KBM-7 (cell line): ENCODE data around the gene LIMK1.
"Not testable (repeated sequence)": the region's sequence is repeated elsewhere in the genome, so short reads cannot be mapped to it uniquely, and the experiment has no call there.

Source experiments
- DNase-seq: peaks from one replicate; pipeline ENCODE4 v3.0.0-alpha.2; 2015
- in situ Hi-C: fragments of 300-500 bp; cut with MboI; formaldehyde crosslinking; loops from 2 replicates; pipeline ENCODE4 v1.14.3; 2020; ENCODE audit warnings: low sequenced_read_pairs, low pct_unique_long_range_greater_than_20kb, mixed read lengths

Gene LIMK1

GRCh38 chr7:74101061-74101681 is 17.6 kb downstream of the LIMK1 start:
- in situ Hi-C loops, result no loop called here
- DNase-seq, result no peak

GRCh38 chr7:74103219-74103772 is 19.7 kb downstream of the LIMK1 start:
- in situ Hi-C loops, result no loop called here
- no peak for DNase-seq

GRCh38 chr7:74104702-74105101 is 21.1 kb downstream of the LIMK1 start:
- no peak for DNase-seq

GRCh38 chr7:74105992-74106391 is 22.4 kb downstream of the LIMK1 start:
- in situ Hi-C loops, result no loop called here
- no peak for DNase-seq

More at GRCh38 chr7:74104702-74105101, 21.1 kb downstream of the LIMK1 start:
- in situ Hi-C loops, result no loop called here

GRCh38 chr7:74106846-74107245 is 23.2 kb downstream of the LIMK1 start:
- in situ Hi-C loops, result no loop called here
- DNase-seq, result no peak

- in situ Hi-C loops, result no loop called here
- no peak for DNase-seq
These were observed 31.7 kb downstream of the LIMK1 start for GRCh38 chr7:74115326-74115725.

- no peak for DNase-seq
- in situ Hi-C loops, result no loop called here
These were observed 32.8 kb downstream of the LIMK1 start for GRCh38 chr7:74116356-74116755.

- in situ Hi-C loops, result no loop called here
These were observed 36.2 kb downstream of the LIMK1 start for GRCh38 chr7:74119831-74120230.

GRCh38 chr7:74121401-74122249 is 38.0 kb downstream of the LIMK1 start:
- in situ Hi-C loops, result no loop called here
- no peak for DNase-seq

More at GRCh38 chr7:74119831-74120230, 36.2 kb downstream of the LIMK1 start:
- no peak for DNase-seq

- in situ Hi-C loops, DNase-seq: not testable (repeated sequence)
These were observed 40.3 kb downstream of the LIMK1 start for GRCh38 chr7:74123892-74124291.

- no peak for DNase-seq
- in situ Hi-C loops, result no loop called here
These were observed 42.7 kb downstream of the LIMK1 start for GRCh38 chr7:74126220-74126880.

- in situ Hi-C loops, result no loop called here
- no peak for DNase-seq
These were observed 46.3 kb downstream of the LIMK1 start for GRCh38 chr7:74129887-74130286.

- in situ Hi-C loops, result no loop called here
These were observed 46.9 kb downstream of the LIMK1 start for GRCh38 chr7:74130518-74130917.

GRCh38 chr7:74134117-74134620 is 50.6 kb downstream of the LIMK1 start:
- in situ Hi-C loops, result no loop called here
- DNase-seq, result peak; percentile 87

More at GRCh38 chr7:74130518-74130917, 46.9 kb downstream of the LIMK1 start:
- DNase-seq, result no peak

- in situ Hi-C loops, result no loop called here
- no peak for DNase-seq
These were observed 54.8 kb downstream of the LIMK1 start for GRCh38 chr7:74138334-74138867.

GRCh38 chr7:74138945-74139843 is 55.6 kb downstream of the LIMK1 start:
- in situ Hi-C loops, result no loop called here
- DNase-seq, result no peak

- no peak for DNase-seq
- in situ Hi-C loops, result no loop called here
These were observed 58.1 kb downstream of the LIMK1 start for GRCh38 chr7:74141705-74142104.

- no peak for DNase-seq
- in situ Hi-C loops, result no loop called here
These were observed 59.8 kb downstream of the LIMK1 start for GRCh38 chr7:74143383-74143782.
